MCF 10A (cell line): ENCODE results near the gene CSDE1. TPM values are rescaled to one million over a fixed set of nuclear protein-coding genes. Genes with fewer than 3 reads are reported as not detected.

Source experiments
- BruUV-seq: library from RNA; stranded (reverse); fragments of 400-500 nt; replicated peaks from 2 replicates; lab custom pipeline; 2021; lab: Mats Ljungman, UMichigan
- CTCF ChIA-PET: fragments of 300-600 bp; sonication (Branson Sonifier 250); formaldehyde crosslinking; extraction: SDS; loops from one replicate; lab custom pipeline; 2021; ENCODE audit warnings: antibody characterized with exemption, inconsistent platforms; lab: Yijun Ruan, JAX
- POLR2A ChIA-PET: fragments of 300-600, 350-650 bp; sonication (Branson Sonifier 250); formaldehyde crosslinking; extraction: SDS; loops from one replicate; lab custom pipeline; 2020; ENCODE audit warnings: antibody characterized with exemption, inconsistent platforms; lab: Yijun Ruan, JAX
- DNase-seq: peaks from one replicate; pipeline ENCODE4 v3.0.0-alpha.2; 2018; ENCODE audit not compliant: unreplicated experiment
- H3K27ac Mint-ChIP-seq: one replicate; pipeline ENCODE4 v1.8.0; 2022; ENCODE audit warnings: mild to moderate bottlenecking, low read depth, mixed read lengths; ENCODE audit not compliant: unreplicated experiment
- H3K27me3 Mint-ChIP-seq: one replicate; pipeline ENCODE4 v1.8.0; 2022; ENCODE audit warnings: mixed read lengths; ENCODE audit not compliant: insufficient read depth, unreplicated experiment
- H3K36me3 Mint-ChIP-seq: one replicate; pipeline ENCODE4 v1.8.0; 2022; ENCODE audit warnings: mild to moderate bottlenecking, moderate library complexity, mixed read lengths; ENCODE audit not compliant: insufficient read depth, unreplicated experiment
- H3K4me1 Mint-ChIP-seq: one replicate; pipeline ENCODE4 v1.8.0; 2022; ENCODE audit warnings: mixed read lengths; ENCODE audit not compliant: insufficient read depth, unreplicated experiment
- H3K4me3 Mint-ChIP-seq: one replicate; pipeline ENCODE4 v1.8.0; 2022; ENCODE audit warnings: mild to moderate bottlenecking, moderate library complexity, mixed read lengths; ENCODE audit not compliant: unreplicated experiment
- H3K9me3 Mint-ChIP-seq: one replicate; pipeline ENCODE4 v1.8.0; 2022; ENCODE audit warnings: mixed read lengths; ENCODE audit not compliant: unreplicated experiment
- intact Hi-C: fragments of 100-400 bp; cut with micrococcal nuclease; formaldehyde crosslinking; loops from 2 replicates; pipeline ENCODE4 v1.14.1; 2022
- total RNA-seq: library from RNA; stranded (reverse); gene quantifications from 2 replicates; pipeline ENCODE4 v1.2.3, GENCODE V29; 2022
- TF ChIP-seq, protein P1 (sequence below): fragments of 200-600 bp; IDR thresholded peaks from one replicate; pipeline ENCODE4 v1.8.0; 2022; ENCODE audit warnings: antibody characterized with exemption, mild to moderate bottlenecking; ENCODE audit not compliant: unreplicated experiment

CSDE1 gene
- total RNA-seq, 1 experiment from 2014 or later, result 580 TPM

DNA sequence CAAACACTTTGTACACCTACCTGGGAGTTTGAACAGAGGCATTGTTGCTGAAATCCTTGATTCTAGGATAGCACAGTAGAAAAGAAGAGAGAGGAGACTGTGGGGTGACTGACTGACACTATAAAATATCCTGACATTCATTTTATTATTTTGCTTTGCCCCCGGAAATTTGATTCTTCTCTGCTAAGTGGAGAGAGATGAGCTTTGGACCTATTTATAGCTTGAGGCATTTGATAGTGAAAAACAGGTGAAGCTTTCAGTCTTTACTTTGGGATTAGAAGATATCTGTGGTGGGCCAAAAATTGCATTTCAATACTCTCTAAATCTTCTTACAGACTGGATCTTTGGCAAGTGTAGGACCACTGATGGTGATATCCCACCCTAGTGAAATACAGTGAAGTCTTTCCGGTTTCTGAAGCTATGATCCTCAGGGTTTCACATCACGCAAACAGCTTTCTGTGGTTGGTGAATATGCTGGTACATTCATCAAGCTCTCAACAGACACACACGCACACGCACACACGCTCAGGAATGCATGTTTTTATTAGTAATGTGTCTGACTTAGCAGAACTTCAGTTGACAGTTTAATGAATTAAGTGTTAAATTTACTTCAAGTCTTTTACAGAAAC is 62.2 kb downstream of the CSDE1 start, which contains the start of gene AMPD1:
Gene AMPD1 (minus strand): TSS at position 117 of the 629 bp plus-strand sequence. CDS start 75 bp downstream, at position 42.
- ChIA-PET CTCF (interaction anchor here (0.6 to 1.9 kb wide), 3 partner anchors 12 to 24 kb away, joined by 3 to 7 read pairs (median 3); no protein-coding TSS in a partner anchor), POLR2A (interaction anchor here (1.1 to 3.4 kb wide), 4 partner anchors 16 to 28 kb away, joined by 3 to 18 read pairs (median 6); partner anchors contain the start of genes DENND2C and NRAS)
- TF ChIP-seq, protein P1, sequence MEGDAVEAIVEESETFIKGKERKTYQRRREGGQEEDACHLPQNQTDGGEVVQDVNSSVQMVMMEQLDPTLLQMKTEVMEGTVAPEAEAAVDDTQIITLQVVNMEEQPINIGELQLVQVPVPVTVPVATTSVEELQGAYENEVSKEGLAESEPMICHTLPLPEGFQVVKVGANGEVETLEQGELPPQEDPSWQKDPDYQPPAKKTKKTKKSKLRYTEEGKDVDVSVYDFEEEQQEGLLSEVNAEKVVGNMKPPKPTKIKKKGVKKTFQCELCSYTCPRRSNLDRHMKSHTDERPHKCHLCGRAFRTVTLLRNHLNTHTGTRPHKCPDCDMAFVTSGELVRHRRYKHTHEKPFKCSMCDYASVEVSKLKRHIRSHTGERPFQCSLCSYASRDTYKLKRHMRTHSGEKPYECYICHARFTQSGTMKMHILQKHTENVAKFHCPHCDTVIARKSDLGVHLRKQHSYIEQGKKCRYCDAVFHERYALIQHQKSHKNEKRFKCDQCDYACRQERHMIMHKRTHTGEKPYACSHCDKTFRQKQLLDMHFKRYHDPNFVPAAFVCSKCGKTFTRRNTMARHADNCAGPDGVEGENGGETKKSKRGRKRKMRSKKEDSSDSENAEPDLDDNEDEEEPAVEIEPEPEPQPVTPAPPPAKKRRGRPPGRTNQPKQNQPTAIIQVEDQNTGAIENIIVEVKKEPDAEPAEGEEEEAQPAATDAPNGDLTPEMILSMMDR, result no peak
- no peak for DNase-seq
- Mint-ChIP-seq H3K9me3 (no peaks in the 10 kb centered on the region), H3K4me3 (no peak within 1 kb of the TSS), H3K36me3 (no peaks in the 10 kb centered on the region), H3K4me1 (no peaks in the 10 kb centered on the region), H3K27ac (no peak within 1 kb of the TSS), H3K27me3 (no peaks in the 10 kb centered on the region)
- BruUV-seq, result no TSS peak
- intact Hi-C loops, result no loop called here

DNA sequence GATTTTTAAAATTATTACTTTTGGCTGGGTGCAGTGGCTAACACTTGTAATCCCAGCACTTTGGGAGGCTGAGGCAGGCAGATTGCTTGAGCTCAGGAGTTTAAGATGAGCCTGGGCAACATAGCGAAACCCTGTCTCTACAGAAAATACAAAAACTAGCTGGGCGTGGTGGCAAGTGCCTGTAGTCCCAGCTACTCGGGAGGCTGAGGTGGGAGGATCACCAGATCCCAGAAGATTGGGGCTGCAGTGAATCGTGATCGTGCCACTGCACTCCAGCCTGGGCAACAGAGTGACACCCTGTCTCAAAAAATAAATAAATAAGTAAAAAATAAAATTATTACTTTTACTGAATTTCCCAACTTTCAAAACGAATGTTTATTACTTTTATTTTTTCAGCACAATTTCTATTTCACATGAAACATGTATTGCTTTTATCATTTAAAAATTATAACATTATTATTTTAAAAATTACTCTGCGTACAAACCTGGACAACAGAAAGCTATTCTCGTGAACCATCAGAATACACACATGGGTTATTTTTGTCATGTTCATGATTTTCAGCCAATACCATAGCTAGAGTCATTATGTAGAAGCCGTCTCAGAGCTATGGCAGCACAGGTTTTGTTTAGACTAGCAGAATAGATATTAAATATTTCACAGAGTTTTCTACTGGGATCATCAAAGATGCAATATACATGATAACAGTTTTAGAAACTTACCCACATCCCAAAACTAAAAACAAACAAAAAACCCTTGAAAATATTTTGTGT is 63.1 kb downstream of the CSDE1 start:
- intact Hi-C loops, result no loop called here
- H3K9me3 Mint-ChIP-seq, result no peaks in the 10 kb centered on the region
- BruUV-seq, result no TSS peak
- H3K36me3 Mint-ChIP-seq, result no peaks in the 10 kb centered on the region
- no peaks in the 10 kb centered on the region for H3K27me3 Mint-ChIP-seq
- ChIA-PET CTCF (interaction anchor here (1.1 to 1.9 kb wide), 3 partner anchors 14 to 23 kb away, joined by 3 to 7 read pairs (median 3); no protein-coding TSS in a partner anchor), POLR2A (interaction anchor here (1.1 to 3.4 kb wide), 4 partner anchors 16 to 27 kb away, joined by 3 to 18 read pairs (median 6); partner anchors contain the start of genes DENND2C and NRAS)
- H3K4me3 Mint-ChIP-seq, result no peak overlapping the region
- DNase-seq, result no peak
- H3K27ac Mint-ChIP-seq, result no peak overlapping the region
- H3K4me1 Mint-ChIP-seq, result no peaks in the 10 kb centered on the region
- TF ChIP-seq, protein P1, result no peak

DNA sequence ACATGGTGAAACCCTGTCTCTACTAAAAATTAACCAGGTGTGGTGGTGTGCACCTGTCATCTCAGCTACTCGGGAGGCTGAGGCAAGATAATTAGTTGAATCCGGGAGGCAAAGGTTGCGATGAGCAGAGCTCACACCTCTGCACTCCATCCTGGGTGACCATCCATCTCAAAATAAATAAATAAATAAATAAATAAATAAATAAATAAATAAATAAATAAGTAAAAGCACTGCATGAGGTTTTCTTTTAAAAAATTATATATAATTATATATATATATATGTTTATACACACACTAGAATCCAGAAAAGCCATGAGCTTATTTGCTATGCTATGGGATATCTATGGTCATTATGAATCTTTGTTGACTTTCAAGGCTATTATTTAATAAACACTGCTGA is 64.8 kb downstream of the CSDE1 start:
- TF ChIP-seq, protein P1, result no peak
- H3K36me3 Mint-ChIP-seq, result no peaks in the 10 kb centered on the region
- no peak for DNase-seq
- BruUV-seq, result no TSS peak
- H3K4me3 Mint-ChIP-seq, result no peak overlapping the region
- H3K27me3 Mint-ChIP-seq, result peaks cover 13% of the 10 kb centered on the region
- no peak overlapping the region for H3K27ac Mint-ChIP-seq
- intact Hi-C loops, result no loop called here
- H3K4me1 Mint-ChIP-seq, result no peaks in the 10 kb centered on the region
- POLR2A ChIA-PET, result interaction anchor here (1.1 to 3.4 kb wide), 2 partner anchors 23 to 182 kb away, joined by 3 to 18 read pairs; partner anchors contain the start of genes NRAS and TRIM33
- no peaks in the 10 kb centered on the region for H3K9me3 Mint-ChIP-seq
- CTCF ChIA-PET, result interaction anchor here (0.6 to 1.4 kb wide), 4 partner anchors 24 to 134 kb away, joined by 3 to 4 read pairs (median 4); no protein-coding TSS in a partner anchor
